Lower leg skin (tissue), 4 donors: ENCODE measurements around the gene FOXB1. TPM values are rescaled to one million over a fixed set of nuclear protein-coding genes. Genes with fewer than 3 reads are reported as not detected.

Experiments used
- DNase-seq, 2 donors: peaks; one replicate each; pipeline ENCODE4 v3.0.0-alpha.2; 2019; ENCODE audit warnings: low spot score in 2 of 2
- H3K4me3 ChIP-seq: fragments of 200-600 bp; sonication (generic); 2 replicates; pipeline ENCODE4 v1.5.1; 2017; ENCODE audit warnings: mild to moderate bottlenecking, low read depth; ENCODE audit not compliant: poor library complexity, severe bottlenecking
- CTCF ChIP-seq, 3 donors: fragments of 450-650 bp; IDR thresholded peaks; one replicate each; pipeline ENCODE4 v1.5.1; 2016; ENCODE audit warnings: antibody characterized with exemption in 3 of 3, mild to moderate bottlenecking in 3 of 3, moderate library complexity in 2 of 3
- POLR2A ChIP-seq, 2 donors: fragments of 450-650 bp; IDR thresholded peaks; one replicate each; pipeline ENCODE4 v1.6.1; 2016 to 2017; ENCODE audit warnings: antibody characterized with exemption in 2 of 2, mild to moderate bottlenecking in 1 of 2, moderate library complexity in 1 of 2
- WGBS, 2 donors: methylation state at CpG; one replicate each; pipeline ENCODE4 v1.1.5; 2018; 5-methylcytosine and 5-hydroxymethylcytosine counted together
- intact Hi-C: fragments of 100-400 bp; cut with DNase I; formaldehyde crosslinking; loops from one replicate; pipeline ENCODE4 v1.15.0; 2023; ENCODE audit warnings: low total_unique reads
- total RNA-seq, 4 donors: library from RNA; depleted of rRNA; stranded (reverse); fragments of >200 nt; gene quantifications; one replicate each; pipeline ENCODE4 v1.1.0, GENCODE V29; 2016

FOXB1 gene
- total RNA-seq, 4 donors from 2014 or later: not detected

GRCh38 chr15:59996298-59997041, 7.6 kb upstream of the FOXB1 start:
- no peak overlapping the region for H3K4me3 ChIP-seq
- TF ChIP-seq POLR2A (IDR thresholded peaks at IDR 0.05) (no peak), CTCF (IDR thresholded peaks at IDR 0.05) (no peak)
- no peak for DNase-seq
- intact Hi-C loops: no loop called here
- 11 to 12% methylated on average over 27 of the region's 27 CpGs for WGBS, 2 donors

GRCh38 chr15:59997070-59997701, 6.9 kb upstream of the FOXB1 start:
- WGBS, 2 donors: 3 to 4% methylated on average over 36 of the region's 36 CpGs
- intact Hi-C loops: no loop called here
- no peak overlapping the region for H3K4me3 ChIP-seq

GRCh38 chr15:59998305-59998949, 5.7 kb upstream of the FOXB1 start:
- TF ChIP-seq CTCF (IDR thresholded peaks at IDR 0.05) (no peak), POLR2A (IDR thresholded peaks at IDR 0.05) (no peak)
- WGBS, 2 donors: 17 to 18% methylated on average over 8 of the region's 8 CpGs
- no peak for DNase-seq
- intact Hi-C loops: no loop called here
- H3K4me3 ChIP-seq: no peak overlapping the region

More at GRCh38 chr15:59997070-59997701, 6.9 kb upstream of the FOXB1 start:
- DNase-seq: no peak
- no peak for TF ChIP-seq CTCF (IDR thresholded peaks at IDR 0.05)
- TF ChIP-seq POLR2A (IDR thresholded peaks at IDR 0.05): no peak

GRCh38 chr15:59998950-59999611, 5.0 kb upstream of the FOXB1 start:
- intact Hi-C loops: no loop called here
- no peak for DNase-seq
- no peak overlapping the region for H3K4me3 ChIP-seq
- WGBS, 2 donors: 5 to 17% methylated on average over 6 of the region's 6 CpGs
- TF ChIP-seq POLR2A (IDR thresholded peaks at IDR 0.05): no peak
- no peak for TF ChIP-seq CTCF (IDR thresholded peaks at IDR 0.05)

- H3K4me3 ChIP-seq: no peak overlapping the region
- DNase-seq: no peak
- intact Hi-C loops: no loop called here
- TF ChIP-seq CTCF (IDR thresholded peaks at IDR 0.05) (no peak), POLR2A (IDR thresholded peaks at IDR 0.05) (no peak)
- WGBS, 2 donors: 4 to 8% methylated on average over 18 to 27 of the region's 28 CpGs
Observed at GRCh38 chr15:59999612-60000112, 4.4 kb upstream of the FOXB1 start.
